Endodermal cell (in vitro differentiated cells): ENCODE measurements around the gene BAG5. TPM values are rescaled to one million over a fixed set of nuclear protein-coding genes. Genes with fewer than 3 reads are reported as not detected.

Experiments
- DNase-seq: peaks from one replicate; pipeline ENCODE4 v3.0.0-alpha.2; 2017
- H3K27ac ChIP-seq: 2 replicates; pipeline ENCODE4 v1.5.1; 2013; ENCODE audit warnings: mild to moderate bottlenecking, low read depth, low read length, moderate library complexity
- H3K27me3 ChIP-seq: 2 replicates; pipeline ENCODE4 v1.6.1; 2013; ENCODE audit warnings: mild to moderate bottlenecking, low read length, moderate library complexity; ENCODE audit not compliant: insufficient read depth, control insufficient read depth, poor library complexity, severe bottlenecking
- H3K36me3 ChIP-seq: 2 replicates; pipeline ENCODE4 v1.7.0; 2013; ENCODE audit warnings: mild to moderate bottlenecking, low read length, moderate library complexity; ENCODE audit not compliant: control insufficient read depth, insufficient read depth
- H3K4me1 ChIP-seq: one replicate; pipeline ENCODE4 v1.7.0; 2013; ENCODE audit warnings: low read length; ENCODE audit not compliant: control insufficient read depth, insufficient read depth
- H3K4me3 ChIP-seq: 2 replicates; pipeline ENCODE4 v1.5.1; 2013; ENCODE audit warnings: mild to moderate bottlenecking, low read length, moderate library complexity
- H3K9ac ChIP-seq: 2 replicates; pipeline ENCODE4 v1.6.1; 2013; ENCODE audit warnings: mild to moderate bottlenecking, low read length, moderate library complexity; ENCODE audit not compliant: poor library complexity, severe bottlenecking; ENCODE audit errors: extremely low read depth
- H3K9me3 ChIP-seq: 2 replicates; pipeline ENCODE4 v1.6.1; 2013; ENCODE audit warnings: mild to moderate bottlenecking, low read length, moderate library complexity; ENCODE audit not compliant: control insufficient read depth
- H3K27ac Mint-ChIP-seq: 2 replicates; pipeline ENCODE4 v1.8.0; 2020; ENCODE audit warnings: mixed read lengths
- H3K27me3 Mint-ChIP-seq: 2 replicates; pipeline ENCODE4 v1.8.0; 2021; ENCODE audit warnings: mild to moderate bottlenecking, mixed read lengths; ENCODE audit not compliant: insufficient read depth
- H3K36me3 Mint-ChIP-seq: 2 replicates; pipeline ENCODE4 v1.8.0; 2020; ENCODE audit warnings: low read depth, mixed read lengths
- H3K4me1 Mint-ChIP-seq: 2 replicates; pipeline ENCODE4 v1.8.0; 2020; ENCODE audit warnings: mixed read lengths
- H3K4me3 Mint-ChIP-seq: 2 replicates; pipeline ENCODE4 v1.8.0; 2020; ENCODE audit warnings: mild to moderate bottlenecking, moderate library complexity, mixed read lengths
- H3K9me3 Mint-ChIP-seq: 2 replicates; pipeline ENCODE4 v1.8.0; 2020; ENCODE audit warnings: mild to moderate bottlenecking, mixed read lengths
- CTCF ChIP-seq: fragments of 200-600 bp; sonication (generic); conservative IDR thresholded peaks from 2 replicates; pipeline ENCODE4 v1.5.0; 2021; ENCODE audit warnings: antibody characterized with exemption, mild to moderate bottlenecking
- WGBS, 2 experiments: methylation state at CpG; one replicate each; pipeline versions ENCODE4 v1.1.5 to v1.1.7; 2013; ENCODE audit warnings: missing lambda C conversion rate in 2 of 2, mixed read lengths in 1 of 2; ENCODE audit not compliant: insufficient coverage in 1 of 2, insufficient read length in 1 of 2; 5-methylcytosine and 5-hydroxymethylcytosine counted together
- total RNA-seq, 2 donors: library from RNA; stranded (reverse); fragmentation: NEBNext Ultra II Directional in 1 of 2; extraction: Animal tissue kit (Norgen Biotek cat#: 25700) in 1 of 2; gene quantifications; 2 replicates in 1 of 2; 3 replicates in 1 of 2; pipeline ENCODE4 v1.2.1, GENCODE V29; 2021

BAG5 gene
- total RNA-seq, 2 donors from 2014 or later = 27.6 to 28.1 TPM

DNA sequence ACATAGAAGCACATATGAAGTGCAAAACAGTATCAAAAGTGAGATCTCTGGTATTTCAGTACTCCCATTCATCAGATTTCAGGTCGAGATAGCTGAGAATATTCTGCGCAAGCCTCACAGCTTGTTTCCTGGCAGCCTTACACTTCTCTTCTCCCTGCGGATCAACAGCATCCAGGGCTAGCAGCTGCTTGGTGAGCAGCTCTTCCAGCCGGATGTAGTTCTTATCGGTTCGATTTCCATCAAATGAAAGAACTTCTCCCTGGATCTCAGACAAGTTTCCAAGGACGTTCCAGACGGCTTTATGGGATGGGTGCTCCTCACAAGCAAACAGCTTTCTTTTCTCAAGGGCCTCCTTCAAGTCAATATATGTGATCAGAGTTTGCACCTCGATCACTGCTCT is 2.7 kb downstream of the BAG5 start:
- WGBS, 2 experiments = 91 to 94% methylated on average over 9 of the region's 9 CpGs
- Histone ChIP-seq H3K9me3 (no peaks in the 10 kb centered on the region), H3K27me3 (no peaks in the 10 kb centered on the region), H3K4me3 (no peak overlapping the region), H3K4me1 (no peaks in the 10 kb centered on the region), H3K9ac (no peak overlapping the region), H3K27ac (no peak overlapping the region), H3K36me3 (peaks cover 29% of the 10 kb centered on the region)
- H3K27ac Mint-ChIP-seq = no peak overlapping the region
- TF ChIP-seq CTCF = no peak
- no peaks in the 10 kb centered on the region for H3K9me3 Mint-ChIP-seq
- no peak overlapping the region for H3K4me3 Mint-ChIP-seq
- peaks cover 17% of the 10 kb centered on the region for H3K4me1 Mint-ChIP-seq
- peaks cover 27% of the 10 kb centered on the region for H3K36me3 Mint-ChIP-seq
- no peaks in the 10 kb centered on the region for H3K27me3 Mint-ChIP-seq
- DNase-seq = no peak

DNA sequence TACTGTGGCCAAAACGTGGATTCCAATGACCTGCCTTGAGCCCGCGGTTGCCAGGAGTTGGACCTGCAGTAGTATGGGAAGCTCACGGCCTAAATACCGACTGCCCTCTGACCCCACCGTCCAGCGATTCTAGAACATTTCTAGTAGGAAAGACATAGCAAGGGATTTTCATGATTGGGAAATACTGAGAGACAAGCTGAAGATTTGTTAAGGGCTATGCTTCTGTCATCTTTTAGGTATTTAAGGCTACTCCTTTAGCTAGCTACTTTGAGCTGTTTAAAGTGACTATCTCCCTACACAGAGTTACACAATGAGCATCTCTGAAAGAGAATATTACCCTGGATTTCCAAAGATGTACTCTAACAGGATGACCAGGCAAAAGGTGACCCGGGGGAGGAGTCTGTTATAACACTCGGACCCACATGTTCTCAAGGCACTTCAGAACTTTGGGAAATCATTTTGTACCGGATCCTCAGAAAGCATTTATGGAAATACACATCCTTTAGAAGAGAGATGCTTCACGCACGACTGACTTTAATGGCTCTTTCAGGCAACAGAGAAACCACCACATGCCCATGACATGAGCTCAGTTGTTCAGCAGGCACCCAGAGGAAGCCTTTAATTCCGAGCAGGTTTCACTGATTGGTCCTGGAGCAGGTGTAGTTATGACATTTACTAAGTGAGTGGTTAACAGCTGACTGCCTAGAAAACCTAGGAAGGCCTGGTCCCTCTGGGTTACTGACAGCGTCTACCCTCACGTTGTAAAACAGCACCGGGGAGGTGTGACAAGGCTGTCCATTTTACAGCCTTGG is 4.2 kb downstream of the BAG5 start:
- Mint-ChIP-seq H3K9me3 (no peaks in the 10 kb centered on the region), H3K4me3 (no peak overlapping the region), H3K4me1 (peaks cover 9% of the 10 kb centered on the region), H3K27ac (no peak overlapping the region), H3K36me3 (peaks cover 27% of the 10 kb centered on the region), H3K27me3 (no peaks in the 10 kb centered on the region)
- DNase-seq = no peak
- Histone ChIP-seq H3K36me3 (peaks cover 29% of the 10 kb centered on the region), H3K4me1 (no peaks in the 10 kb centered on the region), H3K9me3 (no peaks in the 10 kb centered on the region), H3K27me3 (no peaks in the 10 kb centered on the region), H3K27ac (no peak overlapping the region), H3K4me3 (no peak overlapping the region), H3K9ac (no peak overlapping the region)
- no peak for TF ChIP-seq CTCF
- 93 to 96% methylated on average over 16 of the region's 16 CpGs for WGBS, 2 experiments

DNA sequence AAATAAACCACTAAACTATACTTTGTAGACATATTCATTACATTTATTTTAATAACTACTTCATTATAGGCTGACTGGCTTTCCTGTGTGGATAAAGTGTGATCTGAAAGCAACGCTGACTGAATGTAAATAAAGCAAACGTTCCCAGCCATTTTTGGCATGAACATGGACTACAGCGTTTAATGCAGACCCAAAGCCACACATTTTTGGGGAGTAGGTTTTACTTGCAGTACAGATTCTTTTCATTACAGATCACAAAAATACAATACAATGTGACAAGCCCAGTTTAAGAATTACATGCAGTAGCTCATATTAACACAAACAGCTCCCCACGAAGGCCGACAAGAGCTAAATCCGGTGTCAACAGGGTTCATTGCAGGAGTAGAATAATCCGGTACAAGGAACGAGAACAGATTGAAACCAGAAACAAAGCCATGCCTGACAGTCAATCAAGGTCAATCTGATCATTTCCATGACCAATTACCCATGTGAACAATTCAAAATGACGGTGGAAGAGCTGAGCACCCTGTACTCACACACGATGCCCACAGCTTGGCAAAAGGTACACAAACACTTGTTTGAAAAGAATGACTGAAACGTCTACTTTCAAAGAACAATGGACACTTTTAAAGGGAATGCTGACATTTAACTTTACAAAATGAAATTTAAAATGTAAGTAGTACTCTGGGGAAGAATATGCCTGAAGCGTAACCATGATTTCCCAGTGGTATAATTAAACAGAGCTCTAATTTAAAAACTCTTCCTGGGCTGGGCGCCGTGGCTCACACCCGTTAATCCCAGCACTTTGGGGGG is 5.3 kb downstream of the BAG5 start:
- Histone ChIP-seq H3K27ac (no peak overlapping the region), H3K36me3 (peaks cover 29% of the 10 kb centered on the region), H3K27me3 (no peaks in the 10 kb centered on the region), H3K9me3 (no peaks in the 10 kb centered on the region), H3K9ac (no peak overlapping the region), H3K4me1 (no peaks in the 10 kb centered on the region), H3K4me3 (no peak overlapping the region)
- no peak for DNase-seq
- Mint-ChIP-seq H3K9me3 (no peaks in the 10 kb centered on the region), H3K4me1 (peaks cover 9% of the 10 kb centered on the region), H3K4me3 (no peak overlapping the region), H3K27me3 (no peaks in the 10 kb centered on the region), H3K36me3 (peaks cover 27% of the 10 kb centered on the region), H3K27ac (no peak overlapping the region)
- WGBS, 2 experiments = 93 to 95% methylated on average over 12 to 15 of the region's 15 CpGs
- TF ChIP-seq CTCF = no peak
